ENCODE data around the gene FAM209B. TPM values are rescaled to one million over a fixed set of nuclear protein-coding genes. Genes with fewer than 3 reads are reported as not detected.

Gene FAM209B
- total RNA-seq, 1 experiment from 2014 or later: 0.92 TPM

DNA sequence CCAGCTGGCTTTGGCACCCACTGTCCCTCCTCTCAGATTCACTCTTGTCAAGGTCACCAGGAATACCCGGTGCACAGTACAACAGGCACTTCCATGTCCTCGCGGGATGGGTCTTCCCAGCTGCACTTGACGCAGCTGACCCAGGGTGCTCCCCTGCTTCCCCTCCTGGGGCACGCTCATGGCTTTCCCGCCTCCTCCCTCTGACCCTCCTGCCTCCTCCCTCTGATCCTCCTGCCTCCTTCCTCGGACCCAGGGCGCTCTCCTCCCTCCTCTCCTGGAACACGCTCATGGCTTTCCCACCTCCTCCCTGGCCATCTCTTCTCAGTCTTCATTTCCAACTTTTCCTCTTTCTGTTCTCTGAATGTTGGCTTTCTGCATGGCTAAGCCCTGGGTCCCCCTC lies 42.1 kb downstream of the FAM209B start:
- Histone ChIP-seq H2BK12ac (ENCODE audit: insufficient read length, low read depth, low read length) (no peak overlapping the region), H4K20me1 (ENCODE audit: control insufficient read depth, insufficient read depth, insufficient read length) (no peaks in the 10 kb centered on the region), H4K8ac (replicated peaks; ENCODE audit: insufficient read length, low read depth, low read length) (no peak overlapping the region), H3K23me2 (ENCODE audit: insufficient read length, low read depth, low read length, poor library complexity, severe bottlenecking) (no peaks in the 10 kb centered on the region), H3K9ac (ENCODE audit: extremely low read depth, insufficient read length, low read length) (no peak overlapping the region), H3K79me2 (ENCODE audit: insufficient read depth, low read length) (no peaks in the 10 kb centered on the region), H3K23ac (ENCODE audit: insufficient read length, low read depth, low read length) (no peak overlapping the region), H2AK5ac (ENCODE audit: insufficient read length, low read length) (no peak overlapping the region), H3K4me2 (ENCODE audit: insufficient read depth, insufficient read length, low read length) (no peak overlapping the region), H3K27ac (ENCODE audit: insufficient read length, low read depth, low read length) (no peak overlapping the region), H4K91ac (ENCODE audit: insufficient read length, low read depth, low read length) (no peak overlapping the region), H3K18ac (ENCODE audit: insufficient read length, low read depth, low read length) (no peak overlapping the region), H3K27me3 (ENCODE audit: insufficient read depth, low read length) (no peaks in the 10 kb centered on the region), H2BK120ac (ENCODE audit: low read depth, low read length, poor library complexity, severe bottlenecking) (no peak overlapping the region), H3K4me1 (ENCODE audit: insufficient read depth, low read length) (no peaks in the 10 kb centered on the region), H4K5ac (ENCODE audit: insufficient read length, low read depth, low read length) (no peak overlapping the region), H2AFZ (ENCODE audit: low read length) (no peak overlapping the region), H2BK20ac (ENCODE audit: low read depth, low read length, poor library complexity, severe bottlenecking) (no peak overlapping the region), H3K79me1 (ENCODE audit: insufficient read depth, low read depth, low read length, poor library complexity, severe bottlenecking) (no peaks in the 10 kb centered on the region), H3K4ac (ENCODE audit: low read depth, low read length) (no peak overlapping the region), H3K14ac (ENCODE audit: insufficient read depth, low read length) (no peak overlapping the region), H3K9me3 (ENCODE audit: control insufficient read depth, low read depth, low read length) (no peaks in the 10 kb centered on the region), H2BK15ac (ENCODE audit: low read depth, low read length) (no peak overlapping the region), H2BK5ac (ENCODE audit: insufficient read length, low read length) (no peak overlapping the region), H3T11ph (ENCODE audit: low read length) (no peak overlapping the region), H3K56ac (ENCODE audit: insufficient read length, low read depth, low read length) (no peak overlapping the region)
- H3K4me3 Mint-ChIP-seq: no peak overlapping the region; a peak in 1 of 5 replicates
- TF ChIP-seq, protein P1, sequence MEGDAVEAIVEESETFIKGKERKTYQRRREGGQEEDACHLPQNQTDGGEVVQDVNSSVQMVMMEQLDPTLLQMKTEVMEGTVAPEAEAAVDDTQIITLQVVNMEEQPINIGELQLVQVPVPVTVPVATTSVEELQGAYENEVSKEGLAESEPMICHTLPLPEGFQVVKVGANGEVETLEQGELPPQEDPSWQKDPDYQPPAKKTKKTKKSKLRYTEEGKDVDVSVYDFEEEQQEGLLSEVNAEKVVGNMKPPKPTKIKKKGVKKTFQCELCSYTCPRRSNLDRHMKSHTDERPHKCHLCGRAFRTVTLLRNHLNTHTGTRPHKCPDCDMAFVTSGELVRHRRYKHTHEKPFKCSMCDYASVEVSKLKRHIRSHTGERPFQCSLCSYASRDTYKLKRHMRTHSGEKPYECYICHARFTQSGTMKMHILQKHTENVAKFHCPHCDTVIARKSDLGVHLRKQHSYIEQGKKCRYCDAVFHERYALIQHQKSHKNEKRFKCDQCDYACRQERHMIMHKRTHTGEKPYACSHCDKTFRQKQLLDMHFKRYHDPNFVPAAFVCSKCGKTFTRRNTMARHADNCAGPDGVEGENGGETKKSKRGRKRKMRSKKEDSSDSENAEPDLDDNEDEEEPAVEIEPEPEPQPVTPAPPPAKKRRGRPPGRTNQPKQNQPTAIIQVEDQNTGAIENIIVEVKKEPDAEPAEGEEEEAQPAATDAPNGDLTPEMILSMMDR (conservative IDR thresholded peaks at IDR 0.05): no peak
- no peaks in the 10 kb centered on the region for H3K36me3 Mint-ChIP-seq (ENCODE audit: insufficient read depth in 1 of 3, low read depth in 3 of 3)
- peaks cover 0 to under 1% of the 10 kb centered on the region in 2 experiments; a peak in 2 of 5 replicates for H3K9me3 Mint-ChIP-seq
- peaks cover 11 to 12% of the 10 kb centered on the region in 2 experiments; a peak in 3 of 4 replicates for H3K4me1 Mint-ChIP-seq
- H3K27me3 Mint-ChIP-seq (ENCODE audit: low read depth): peaks cover 2% of the 10 kb centered on the region; the same call in 1 of the 2 replicates
- no peak for DNase-seq
- WGBS (ENCODE audit: extremely low coverage, insufficient read length, low lambda C conversion rate): no CpG with 5 or more reads among the region's 9 CpGs
- no peak overlapping the region; a peak in 1 of 7 replicates for H3K27ac Mint-ChIP-seq
